HL-60 (cell line): ENCODE results near the gene RHBG.
"Not testable (repeated sequence)": the region's sequence is repeated elsewhere in the genome, so short reads cannot be mapped to it uniquely, and the experiment has no call there.

Experiments used
- DNase-seq, 2 experiments: peaks; one replicate each; pipeline ENCODE4 v3.0.0-alpha.2; 2010 to 2020; ENCODE audit warnings: low read depth in 1 of 2, low spot score in 1 of 2
- H3K27ac ChIP-seq: fragments of 250-450 bp; sonication (Bioruptor Pico); replicated peaks from 2 replicates; pipeline ENCODE4 v1.5.1; 2020; ENCODE audit warnings: mild to moderate bottlenecking, moderate library complexity
- H3K27me3 ChIP-seq: fragments of 250-450 bp; sonication (Bioruptor Pico); 2 replicates; pipeline ENCODE4 v1.5.1; 2021; ENCODE audit warnings: mild to moderate bottlenecking, moderate library complexity; ENCODE audit not compliant: insufficient read depth, poor library complexity, severe bottlenecking
- H3K4me3 ChIP-seq: replicated peaks from 2 replicates; pipeline ENCODE4 v1.5.1; 2011; ENCODE audit warnings: mild to moderate bottlenecking, control low read depth, low read length; ENCODE audit not compliant: insufficient read depth
- GABPA ChIP-seq: IDR thresholded peaks from 2 replicates; pipeline ENCODE4 v1.6.1; 2012; ENCODE audit warnings: low read depth
- POLR2AphosphoS5 ChIP-seq: IDR thresholded peaks from 2 replicates; pipeline ENCODE4 v1.6.1; 2012; ENCODE audit warnings: low read depth
- SPI1 ChIP-seq: IDR thresholded peaks from 2 replicates; pipeline ENCODE4 v1.6.1; 2012; ENCODE audit warnings: low read depth, mild to moderate bottlenecking, borderline replicate concordance
- TF ChIP-seq, protein P1 (sequence below): IDR thresholded peaks from one replicate; pipeline ENCODE4 v1.5.1; 2011; ENCODE audit warnings: low read length, control low read depth, inconsistent platforms; ENCODE audit not compliant: insufficient read depth
- TF ChIP-seq, protein P2 (sequence below): IDR thresholded peaks from 2 replicates; pipeline ENCODE4 v1.6.1; 2012; ENCODE audit warnings: low read depth; ENCODE audit not compliant: insufficient replicate concordance

Gene RHBG

DNA sequence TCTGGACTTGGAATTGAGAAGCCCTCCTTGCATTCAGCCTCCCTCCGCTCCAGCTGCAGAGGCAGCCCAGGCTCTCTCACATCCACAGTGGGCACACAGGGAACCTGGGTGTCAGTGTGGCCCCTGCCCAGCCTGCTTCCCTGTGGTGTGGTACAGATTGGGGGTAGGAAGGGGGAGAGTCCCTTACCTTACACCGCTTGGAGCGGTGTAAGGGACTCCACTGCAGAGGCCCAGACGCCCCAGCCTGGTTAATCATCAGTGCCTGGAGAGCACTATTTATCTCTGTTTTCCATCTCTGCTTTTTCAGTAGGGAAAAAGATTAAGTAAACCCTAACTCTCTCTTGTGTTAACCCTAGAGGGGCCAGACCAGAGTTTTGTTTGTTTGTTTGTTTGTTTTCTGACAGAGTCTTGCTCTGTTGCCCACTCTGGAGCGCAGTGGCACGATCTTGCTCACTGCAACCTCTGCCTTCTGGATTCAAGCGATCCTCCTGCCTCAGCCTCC is 803 bp upstream of the RHBG start:
- Histone ChIP-seq H3K27ac (no peak overlapping the region), H3K4me3 (no peak overlapping the region), H3K27me3 (no peaks in the 10 kb centered on the region)
- DNase-seq: no peak
- TF ChIP-seq, protein P1, sequence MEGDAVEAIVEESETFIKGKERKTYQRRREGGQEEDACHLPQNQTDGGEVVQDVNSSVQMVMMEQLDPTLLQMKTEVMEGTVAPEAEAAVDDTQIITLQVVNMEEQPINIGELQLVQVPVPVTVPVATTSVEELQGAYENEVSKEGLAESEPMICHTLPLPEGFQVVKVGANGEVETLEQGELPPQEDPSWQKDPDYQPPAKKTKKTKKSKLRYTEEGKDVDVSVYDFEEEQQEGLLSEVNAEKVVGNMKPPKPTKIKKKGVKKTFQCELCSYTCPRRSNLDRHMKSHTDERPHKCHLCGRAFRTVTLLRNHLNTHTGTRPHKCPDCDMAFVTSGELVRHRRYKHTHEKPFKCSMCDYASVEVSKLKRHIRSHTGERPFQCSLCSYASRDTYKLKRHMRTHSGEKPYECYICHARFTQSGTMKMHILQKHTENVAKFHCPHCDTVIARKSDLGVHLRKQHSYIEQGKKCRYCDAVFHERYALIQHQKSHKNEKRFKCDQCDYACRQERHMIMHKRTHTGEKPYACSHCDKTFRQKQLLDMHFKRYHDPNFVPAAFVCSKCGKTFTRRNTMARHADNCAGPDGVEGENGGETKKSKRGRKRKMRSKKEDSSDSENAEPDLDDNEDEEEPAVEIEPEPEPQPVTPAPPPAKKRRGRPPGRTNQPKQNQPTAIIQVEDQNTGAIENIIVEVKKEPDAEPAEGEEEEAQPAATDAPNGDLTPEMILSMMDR: no peak
- no peak for TF ChIP-seq SPI1
- TF ChIP-seq POLR2AphosphoS5: no peak
- TF ChIP-seq, protein P2, sequence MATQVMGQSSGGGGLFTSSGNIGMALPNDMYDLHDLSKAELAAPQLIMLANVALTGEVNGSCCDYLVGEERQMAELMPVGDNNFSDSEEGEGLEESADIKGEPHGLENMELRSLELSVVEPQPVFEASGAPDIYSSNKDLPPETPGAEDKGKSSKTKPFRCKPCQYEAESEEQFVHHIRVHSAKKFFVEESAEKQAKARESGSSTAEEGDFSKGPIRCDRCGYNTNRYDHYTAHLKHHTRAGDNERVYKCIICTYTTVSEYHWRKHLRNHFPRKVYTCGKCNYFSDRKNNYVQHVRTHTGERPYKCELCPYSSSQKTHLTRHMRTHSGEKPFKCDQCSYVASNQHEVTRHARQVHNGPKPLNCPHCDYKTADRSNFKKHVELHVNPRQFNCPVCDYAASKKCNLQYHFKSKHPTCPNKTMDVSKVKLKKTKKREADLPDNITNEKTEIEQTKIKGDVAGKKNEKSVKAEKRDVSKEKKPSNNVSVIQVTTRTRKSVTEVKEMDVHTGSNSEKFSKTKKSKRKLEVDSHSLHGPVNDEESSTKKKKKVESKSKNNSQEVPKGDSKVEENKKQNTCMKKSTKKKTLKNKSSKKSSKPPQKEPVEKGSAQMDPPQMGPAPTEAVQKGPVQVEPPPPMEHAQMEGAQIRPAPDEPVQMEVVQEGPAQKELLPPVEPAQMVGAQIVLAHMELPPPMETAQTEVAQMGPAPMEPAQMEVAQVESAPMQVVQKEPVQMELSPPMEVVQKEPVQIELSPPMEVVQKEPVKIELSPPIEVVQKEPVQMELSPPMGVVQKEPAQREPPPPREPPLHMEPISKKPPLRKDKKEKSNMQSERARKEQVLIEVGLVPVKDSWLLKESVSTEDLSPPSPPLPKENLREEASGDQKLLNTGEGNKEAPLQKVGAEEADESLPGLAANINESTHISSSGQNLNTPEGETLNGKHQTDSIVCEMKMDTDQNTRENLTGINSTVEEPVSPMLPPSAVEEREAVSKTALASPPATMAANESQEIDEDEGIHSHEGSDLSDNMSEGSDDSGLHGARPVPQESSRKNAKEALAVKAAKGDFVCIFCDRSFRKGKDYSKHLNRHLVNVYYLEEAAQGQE: no peak
- no peak for TF ChIP-seq GABPA

DNA sequence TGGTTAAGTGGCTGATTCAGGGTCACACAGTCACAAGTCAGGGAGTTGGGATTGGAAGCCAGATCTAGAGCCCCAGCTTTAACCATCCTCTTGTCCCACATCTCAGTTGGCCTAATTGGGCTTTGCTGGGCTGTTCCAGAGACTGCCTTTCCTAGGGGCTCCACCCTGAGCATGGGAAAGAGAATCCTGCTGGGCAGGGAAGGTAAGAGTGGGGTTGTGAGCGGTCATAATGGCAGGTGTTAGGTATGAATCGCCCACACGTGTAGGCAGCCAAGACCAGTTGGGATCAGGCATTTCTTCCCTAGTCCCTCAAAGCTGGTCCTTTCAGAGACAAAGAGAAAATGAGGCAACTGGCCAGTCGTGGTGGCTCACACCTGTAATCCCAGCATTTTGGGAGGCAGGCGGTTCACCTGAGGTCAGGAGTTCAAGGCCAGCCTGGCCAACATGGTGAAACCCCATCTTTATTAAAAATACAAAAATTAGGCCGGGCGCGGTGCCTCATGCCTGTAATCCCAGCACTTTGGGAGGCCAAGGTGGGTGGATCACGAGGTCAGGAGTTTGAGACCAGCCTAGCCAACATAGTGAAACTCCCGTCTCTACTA is 775 bp downstream of the RHBG start:
- not testable (repeated sequence) for H3K4me3 ChIP-seq, H3K27me3 ChIP-seq, H3K27ac ChIP-seq, DNase-seq

DNA sequence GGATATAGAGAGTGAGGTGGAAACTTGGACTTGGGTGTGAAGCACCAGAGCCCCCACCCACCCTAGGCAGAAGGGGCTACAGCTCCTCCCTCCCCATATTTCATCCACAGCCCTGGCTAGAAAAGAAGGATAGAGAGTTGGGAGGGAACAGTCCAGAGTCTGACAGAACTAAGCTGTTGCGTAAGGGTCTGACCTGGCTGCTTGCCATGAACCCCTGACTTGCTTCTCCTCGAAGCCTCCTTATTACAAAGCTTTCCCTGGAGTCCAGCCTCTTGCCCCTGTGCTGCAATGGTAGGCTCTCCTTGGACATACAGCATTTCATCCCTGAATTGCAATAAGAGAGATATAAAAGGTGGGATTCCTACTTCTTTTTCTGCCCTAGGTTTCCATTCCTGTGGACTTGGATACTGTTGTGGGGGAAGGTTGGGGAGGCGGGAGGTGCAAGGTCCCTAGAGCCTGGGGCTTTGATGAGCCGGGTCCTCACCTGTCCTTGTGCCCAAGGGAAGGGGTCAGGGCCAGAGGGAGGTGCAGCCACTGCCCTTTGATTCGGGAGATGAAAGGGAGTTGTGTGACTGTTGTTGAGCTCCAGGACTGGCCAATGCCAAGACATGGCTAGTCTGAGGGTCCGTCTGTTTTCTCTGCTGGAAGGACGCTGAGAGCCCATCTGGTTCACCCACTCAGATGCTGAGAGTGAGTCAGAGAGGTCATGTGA is 2.7 kb downstream of the RHBG start:
- H3K27ac ChIP-seq: no peak overlapping the region
- TF ChIP-seq, protein P2: no peak
- TF ChIP-seq GABPA: no peak
- no peak for TF ChIP-seq POLR2AphosphoS5
- TF ChIP-seq, protein P1: no peak
- no peak for TF ChIP-seq SPI1
- no peak overlapping the region for H3K4me3 ChIP-seq
- H3K27me3 ChIP-seq: no peaks in the 10 kb centered on the region
- peak; percentile 76 to 80 for DNase-seq

DNA sequence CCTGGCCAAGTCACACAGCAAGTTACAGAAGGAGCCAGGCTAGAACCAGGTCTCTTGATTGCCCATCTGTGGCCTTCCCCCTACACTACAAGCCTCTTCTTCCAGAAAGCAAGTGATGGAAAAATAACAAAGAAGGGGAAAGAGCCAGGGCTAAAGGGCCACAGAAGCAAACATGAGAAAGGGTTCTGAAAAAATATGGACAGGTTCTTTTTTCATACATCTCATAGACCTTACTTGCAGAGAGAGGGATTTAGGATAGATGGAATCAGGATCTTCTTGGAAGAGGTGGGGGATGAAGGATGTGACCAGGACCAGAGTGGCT is 3.2 kb downstream of the RHBG start:
- Histone ChIP-seq H3K4me3 (no peak overlapping the region), H3K27me3 (no peaks in the 10 kb centered on the region), H3K27ac (no peak overlapping the region)
- no peak for TF ChIP-seq SPI1
- no peak for TF ChIP-seq GABPA
- TF ChIP-seq POLR2AphosphoS5: no peak
- no peak for DNase-seq

DNA sequence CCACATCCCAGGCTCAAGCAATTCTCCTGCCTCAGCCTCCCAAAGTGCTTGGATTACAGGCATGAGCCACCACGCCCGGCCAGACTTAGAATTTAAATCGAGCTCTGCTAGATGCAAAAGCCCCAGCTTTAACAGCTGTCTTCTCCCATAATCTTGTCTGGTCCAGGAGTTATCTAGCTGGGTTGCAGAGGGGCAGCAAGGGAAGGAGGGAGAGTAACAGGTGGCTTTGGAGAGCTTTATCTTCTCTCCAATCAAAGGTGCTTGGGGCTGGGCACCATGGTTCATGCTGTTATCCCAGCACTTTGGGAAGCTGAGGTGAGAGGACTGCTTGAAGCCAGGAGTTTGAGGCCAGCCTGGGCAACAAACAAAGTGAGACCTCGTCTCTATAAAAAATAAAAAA is 3.9 kb downstream of the RHBG start:
- no peak for DNase-seq
- TF ChIP-seq, protein P2: no peak
- TF ChIP-seq, protein P1: no peak
- TF ChIP-seq POLR2AphosphoS5: no peak
- no peak for TF ChIP-seq GABPA
- no peak for TF ChIP-seq SPI1
- no peak overlapping the region for H3K4me3 ChIP-seq

More for the DNA sequence above, 3.9 kb downstream of the RHBG start:
- no peaks in the 10 kb centered on the region for H3K27me3 ChIP-seq
- no peak overlapping the region for H3K27ac ChIP-seq
